ENCODE measurements around the gene MAP3K7.

DNA sequence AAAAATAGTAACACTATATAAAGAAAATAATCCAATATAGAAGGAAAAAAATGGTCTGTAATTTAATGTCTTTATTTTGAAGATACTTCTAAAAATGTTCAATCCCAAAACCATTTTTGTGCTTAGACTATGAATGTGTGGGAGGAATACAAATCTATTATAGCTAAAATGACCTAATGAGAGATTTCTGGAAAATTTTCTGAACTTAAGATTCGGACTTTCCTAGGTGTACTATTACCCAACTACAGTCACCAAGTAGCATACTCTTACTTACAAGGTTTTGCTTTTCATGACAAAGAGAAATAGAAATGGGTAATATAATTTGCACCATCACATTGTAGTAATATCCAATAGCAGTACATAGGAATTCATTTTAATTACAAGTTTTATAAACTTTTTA, 29.9 kb downstream of the MAP3K7 start:
- TF ChIP-seq, protein P1, sequence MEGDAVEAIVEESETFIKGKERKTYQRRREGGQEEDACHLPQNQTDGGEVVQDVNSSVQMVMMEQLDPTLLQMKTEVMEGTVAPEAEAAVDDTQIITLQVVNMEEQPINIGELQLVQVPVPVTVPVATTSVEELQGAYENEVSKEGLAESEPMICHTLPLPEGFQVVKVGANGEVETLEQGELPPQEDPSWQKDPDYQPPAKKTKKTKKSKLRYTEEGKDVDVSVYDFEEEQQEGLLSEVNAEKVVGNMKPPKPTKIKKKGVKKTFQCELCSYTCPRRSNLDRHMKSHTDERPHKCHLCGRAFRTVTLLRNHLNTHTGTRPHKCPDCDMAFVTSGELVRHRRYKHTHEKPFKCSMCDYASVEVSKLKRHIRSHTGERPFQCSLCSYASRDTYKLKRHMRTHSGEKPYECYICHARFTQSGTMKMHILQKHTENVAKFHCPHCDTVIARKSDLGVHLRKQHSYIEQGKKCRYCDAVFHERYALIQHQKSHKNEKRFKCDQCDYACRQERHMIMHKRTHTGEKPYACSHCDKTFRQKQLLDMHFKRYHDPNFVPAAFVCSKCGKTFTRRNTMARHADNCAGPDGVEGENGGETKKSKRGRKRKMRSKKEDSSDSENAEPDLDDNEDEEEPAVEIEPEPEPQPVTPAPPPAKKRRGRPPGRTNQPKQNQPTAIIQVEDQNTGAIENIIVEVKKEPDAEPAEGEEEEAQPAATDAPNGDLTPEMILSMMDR (optimal IDR thresholded peaks at IDR 0.05 in 1 of 3, IDR thresholded peaks at IDR 0.05 in 1 of 3, conservative IDR thresholded peaks at IDR 0.05 in 1 of 3; ENCODE audit: extremely low read depth in 1 of 3, insufficient read depth in 2 of 3, low read length in 3 of 3) = no peak
- TF ChIP-seq EZH2 (IDR thresholded peaks at IDR 0.05; ENCODE audit: low read length) = no peak

Measured in keratinocyte (primary cell).